HG02642 (cell line): ENCODE results near the gene GVQW3.
"Not testable (repeated sequence)": the region's sequence is repeated elsewhere in the genome, so short reads cannot be mapped to it uniquely, and the experiment has no call there.

Experiments
- ATAC-seq: cut with Tn5 transposase; IDR thresholded peaks from one replicate; pipeline ENCODE4 v1.9.1; 2021; ENCODE audit warnings: mild to moderate bottlenecking; ENCODE audit not compliant: unreplicated experiment, poor library complexity

GVQW3 gene

DNA sequence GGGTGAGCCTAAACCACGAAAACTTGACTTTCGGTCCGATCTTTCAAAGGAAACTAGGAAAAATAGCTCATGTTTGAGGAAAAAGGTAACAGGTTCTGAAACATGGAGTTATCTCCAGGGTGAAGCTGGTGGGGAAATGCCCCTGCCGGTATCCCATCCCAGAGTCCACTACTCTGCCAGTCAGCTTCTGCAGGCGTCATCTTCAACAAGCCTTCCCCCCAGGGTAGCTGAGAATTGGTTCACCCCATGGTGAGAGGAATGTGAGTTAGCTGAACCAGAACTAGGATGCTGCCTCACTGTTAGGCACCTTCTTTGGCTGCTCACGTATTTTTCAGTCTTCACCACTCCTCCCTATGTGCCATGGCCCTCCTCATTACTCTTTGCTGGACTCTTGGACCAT, 1.1 kb downstream of the GVQW3 start:
- no peak for ATAC-seq

DNA sequence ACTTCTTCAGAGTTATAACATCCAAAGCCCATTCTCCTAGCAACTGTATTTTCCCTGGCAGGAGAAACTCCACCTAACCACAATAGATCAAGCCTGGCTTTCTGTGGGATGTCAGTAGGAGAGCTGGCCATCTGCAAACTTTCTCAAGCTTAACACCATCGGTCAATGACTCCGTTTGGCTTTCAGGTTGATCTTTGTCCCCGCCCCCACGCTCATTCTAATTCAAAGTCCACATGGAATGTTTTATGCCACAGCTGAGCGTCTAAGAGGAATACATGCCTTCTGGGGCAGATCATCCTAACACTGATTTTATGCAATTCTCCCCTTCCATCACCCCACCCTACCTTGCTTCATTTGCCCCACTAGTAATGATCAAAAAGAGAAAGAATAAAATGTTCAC, 4.8 kb downstream of the GVQW3 start:
- no peak for ATAC-seq

DNA sequence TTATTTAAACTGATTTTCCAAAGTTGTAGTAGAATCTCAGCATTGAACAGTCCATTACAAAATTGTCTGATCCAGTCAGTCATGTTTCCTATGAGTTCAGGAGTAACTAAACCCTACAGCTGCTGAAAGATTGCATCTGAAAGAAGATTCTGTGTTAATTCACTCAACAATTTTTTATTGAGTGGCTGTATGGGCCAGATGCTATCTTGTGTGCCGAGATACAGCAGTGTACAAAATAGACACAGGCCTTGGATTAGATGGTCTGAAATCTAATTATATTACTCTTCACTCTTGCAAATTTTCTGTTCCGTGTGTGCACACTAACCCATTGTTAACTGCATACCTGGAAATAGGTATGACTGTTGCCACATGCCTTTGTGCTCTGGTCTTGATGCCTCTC, 7.3 kb downstream of the GVQW3 start:
- no peak for ATAC-seq

DNA sequence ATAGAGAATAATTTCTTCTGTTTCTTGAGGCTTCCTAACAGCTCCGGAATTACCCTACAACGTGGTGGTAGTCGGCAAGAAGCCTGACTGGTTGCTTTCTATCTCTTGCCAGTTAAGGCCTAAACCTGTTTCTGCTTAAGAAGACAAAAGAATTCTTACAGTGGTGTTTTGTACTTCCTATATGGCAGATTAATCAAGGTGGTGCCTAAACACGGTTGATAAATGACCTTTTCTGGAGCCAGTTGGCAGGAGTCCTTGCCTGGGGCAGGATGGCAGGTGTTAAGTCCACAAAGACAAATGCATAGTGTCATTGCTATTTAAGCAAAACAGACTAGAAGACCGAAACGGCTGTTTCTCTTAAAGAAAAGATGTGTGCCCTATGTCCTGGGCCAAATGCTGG, 9.9 kb downstream of the GVQW3 start:
- ATAC-seq: no peak

DNA sequence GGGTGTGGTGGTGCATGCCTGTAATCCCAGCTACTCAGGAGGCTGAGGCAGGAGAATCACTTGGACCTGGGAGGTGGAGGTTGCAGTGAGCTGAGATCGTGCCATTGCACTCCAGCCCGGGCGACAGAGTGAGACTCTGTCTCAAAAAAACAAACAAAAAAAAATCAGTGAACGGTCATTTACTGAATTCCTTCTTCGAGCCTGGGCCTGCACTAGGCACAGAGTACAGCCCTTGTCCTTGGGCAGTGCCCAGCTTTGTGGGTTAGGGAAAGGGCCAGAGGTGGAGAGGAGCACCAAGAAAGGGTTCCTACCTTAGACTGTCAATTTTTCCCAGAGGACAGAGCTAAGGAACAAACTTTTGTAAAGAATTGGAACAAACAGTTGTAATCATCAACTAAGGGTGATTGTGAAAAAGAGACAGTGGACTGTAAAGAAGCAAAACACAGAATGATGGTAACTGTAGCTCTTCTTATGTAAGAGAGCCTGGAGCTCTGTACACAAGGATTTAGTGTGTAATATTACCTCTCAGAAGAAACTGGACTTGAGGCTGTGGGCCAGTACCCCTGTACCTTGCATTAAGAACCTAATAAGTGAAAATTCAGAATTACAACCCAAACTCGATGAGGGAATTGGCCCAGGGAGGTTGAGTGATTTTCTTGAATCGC, 10.8 kb downstream of the GVQW3 start:
- ATAC-seq: no peak

DNA sequence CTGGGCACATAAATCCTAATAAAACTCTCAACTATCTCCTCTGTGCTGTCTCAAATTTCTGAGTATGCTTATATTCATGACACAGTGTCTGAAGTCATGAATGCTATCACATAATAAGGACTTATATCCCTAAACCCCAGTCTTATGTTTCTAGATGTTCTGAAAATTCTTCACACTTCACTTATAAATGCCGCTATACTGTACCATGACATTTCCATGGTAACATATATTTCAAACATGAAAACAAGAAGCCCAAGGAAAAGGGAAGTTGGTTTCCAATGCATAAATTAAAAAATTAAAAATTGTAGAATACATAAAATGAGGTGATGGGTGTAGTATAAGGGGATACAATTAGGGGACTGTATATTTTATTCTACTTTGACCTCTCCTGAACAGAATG, 11.7 kb downstream of the GVQW3 start:
- ATAC-seq: no peak

DNA sequence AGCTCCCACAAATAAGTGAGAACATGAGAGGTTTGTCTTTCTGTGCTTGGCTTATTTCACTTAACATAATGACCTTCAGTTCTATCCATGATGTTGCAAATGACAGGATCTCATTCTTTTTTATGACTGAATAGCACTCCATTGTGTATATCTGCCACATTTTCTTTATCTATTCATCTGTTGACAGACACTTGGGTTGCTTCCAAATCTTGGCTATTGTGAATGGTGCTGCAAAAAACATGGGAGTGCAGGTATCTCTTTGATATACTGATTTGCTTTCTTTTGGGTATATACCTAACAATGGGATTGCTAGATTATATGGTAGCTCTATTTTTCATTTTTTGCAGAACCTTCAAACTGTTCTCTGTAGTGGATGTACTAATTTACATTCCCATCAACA, 13.3 kb downstream of the GVQW3 start:
- no peak for ATAC-seq

DNA sequence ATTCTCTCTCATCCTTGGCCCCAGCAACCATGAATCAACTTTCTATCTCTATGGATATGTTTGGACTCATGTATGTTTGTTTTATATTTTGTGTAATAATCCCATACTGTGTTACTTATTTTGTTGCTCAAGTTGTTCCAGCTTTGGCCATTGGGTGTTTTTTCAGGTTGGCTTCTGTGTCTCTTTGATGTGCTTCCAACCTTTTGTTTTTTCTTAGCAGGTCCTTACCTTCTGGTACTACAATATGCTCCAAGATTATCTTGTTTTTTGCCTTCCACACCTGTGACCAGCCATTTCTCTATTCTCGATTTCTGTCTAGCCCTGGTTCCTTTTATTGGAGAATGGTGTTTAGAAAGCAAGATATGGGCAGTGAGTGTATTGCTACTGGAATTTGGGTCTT, 14.2 kb downstream of the GVQW3 start:
- no peak for ATAC-seq

DNA sequence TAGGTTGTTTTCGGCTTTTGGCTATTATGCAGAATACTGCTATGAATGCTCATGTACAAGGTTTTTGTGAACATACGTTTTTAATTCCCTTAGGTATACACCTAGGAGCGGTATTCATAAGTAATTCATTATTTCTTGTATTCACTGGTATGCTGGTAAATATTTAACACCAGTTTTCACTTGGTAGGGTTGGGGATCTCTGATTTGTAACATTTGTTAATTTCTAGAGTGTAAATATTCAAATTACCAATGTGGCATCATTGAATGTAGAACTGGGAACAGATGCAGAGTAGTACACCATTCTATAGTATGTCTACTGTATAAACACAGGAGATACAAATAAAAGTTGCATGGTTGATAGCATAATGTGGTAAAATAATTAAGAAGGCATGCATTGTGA, 16.3 kb downstream of the GVQW3 start:
- peak; percentile 45 for ATAC-seq

DNA sequence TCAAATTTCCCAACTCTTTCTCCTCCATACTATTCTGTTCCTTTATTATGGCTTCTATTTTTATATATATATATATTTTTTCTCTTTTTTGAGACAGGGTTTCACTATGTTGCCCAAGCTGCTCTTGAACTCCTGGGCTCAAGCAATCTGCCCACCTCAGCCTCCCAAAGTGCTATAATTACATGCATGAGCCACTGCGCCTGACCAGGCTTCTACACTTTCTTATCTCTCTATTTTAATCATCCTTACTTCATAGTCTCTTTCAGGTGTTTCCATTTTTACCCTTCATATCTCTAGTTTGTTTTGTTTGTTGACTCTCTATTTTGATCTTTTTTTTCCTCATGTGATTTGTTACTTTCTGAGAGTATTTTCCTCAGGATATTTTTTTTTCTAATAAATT, 19.8 kb downstream of the GVQW3 start:
- ATAC-seq: no peak

DNA sequence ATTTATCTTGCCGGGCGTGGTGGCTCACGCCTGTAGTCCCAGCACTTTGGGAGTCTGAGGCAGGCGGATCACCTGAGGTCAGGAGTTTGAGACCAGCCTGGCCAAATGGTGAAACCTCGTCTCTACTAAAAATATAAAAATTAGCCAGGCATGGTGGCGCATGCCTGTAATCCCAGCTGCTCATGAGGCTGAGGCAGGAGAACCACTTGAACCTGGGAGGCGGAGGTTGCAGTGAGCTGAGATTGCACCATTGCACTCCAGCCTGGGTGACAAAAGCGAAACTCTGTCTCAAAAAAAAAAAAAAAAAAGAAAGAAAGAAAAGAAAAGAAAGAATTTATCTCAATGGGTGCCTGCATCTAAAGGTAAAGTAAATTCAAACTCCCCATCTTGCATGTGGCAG, 20.4 kb downstream of the GVQW3 start:
- ATAC-seq: not testable (repeated sequence)

DNA sequence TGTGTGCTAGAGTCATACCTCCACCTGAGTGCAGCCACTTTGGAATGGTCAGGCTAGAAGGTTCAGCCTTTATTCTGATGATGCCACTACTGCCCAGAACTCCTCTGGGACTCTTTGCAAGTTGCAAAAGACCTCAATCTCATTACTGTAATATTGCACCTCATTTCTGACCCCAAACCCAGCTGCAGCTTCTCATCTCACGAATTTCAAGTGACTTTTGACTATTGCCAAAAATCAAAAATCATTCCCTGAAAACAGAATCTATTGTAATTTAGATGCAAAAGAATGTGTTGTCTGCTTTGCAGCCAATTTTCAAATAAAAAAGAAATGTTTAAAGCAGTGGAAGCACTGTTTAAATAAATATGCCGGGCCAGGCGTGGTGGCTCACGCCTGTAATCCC, 25.2 kb downstream of the GVQW3 start:
- no peak for ATAC-seq

DNA sequence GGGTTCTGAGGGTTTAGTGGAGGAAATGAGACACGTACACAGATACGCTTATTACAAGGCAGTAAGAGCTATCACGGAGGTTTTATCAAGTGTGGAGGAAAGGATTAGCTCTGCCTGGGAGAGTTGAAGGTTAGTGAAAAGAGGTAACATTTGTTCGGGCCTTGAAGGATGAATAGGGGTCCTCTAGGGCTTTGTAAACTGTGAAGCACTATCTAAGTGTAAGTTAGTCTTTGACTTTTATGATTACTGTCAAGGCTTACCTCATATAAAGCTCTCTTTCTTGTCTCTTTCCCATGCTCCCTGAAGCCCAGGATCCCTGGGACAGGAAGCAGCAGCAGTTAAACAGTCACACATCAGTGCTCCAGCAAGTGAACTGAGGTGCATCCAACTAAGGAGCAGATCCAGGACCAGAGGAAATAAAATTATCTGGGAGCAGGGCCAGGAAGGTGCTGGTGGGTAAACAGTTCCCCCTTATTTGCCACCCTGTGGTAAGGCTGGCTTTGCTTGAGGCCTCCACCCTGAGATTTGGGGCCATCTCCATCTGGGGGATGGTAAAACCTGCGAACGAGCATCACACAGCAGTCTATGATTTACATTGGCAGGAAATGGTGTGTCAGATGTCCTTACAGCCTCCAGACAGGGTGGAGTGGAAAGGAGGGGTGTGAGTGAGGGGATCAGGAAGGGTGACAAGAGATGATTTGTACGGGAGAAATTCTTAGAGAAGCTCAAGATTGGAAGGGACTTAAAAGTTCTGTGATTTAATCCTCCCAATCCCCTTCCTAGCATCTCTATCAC, 27.2 kb downstream of the GVQW3 start:
- ATAC-seq: no peak

DNA sequence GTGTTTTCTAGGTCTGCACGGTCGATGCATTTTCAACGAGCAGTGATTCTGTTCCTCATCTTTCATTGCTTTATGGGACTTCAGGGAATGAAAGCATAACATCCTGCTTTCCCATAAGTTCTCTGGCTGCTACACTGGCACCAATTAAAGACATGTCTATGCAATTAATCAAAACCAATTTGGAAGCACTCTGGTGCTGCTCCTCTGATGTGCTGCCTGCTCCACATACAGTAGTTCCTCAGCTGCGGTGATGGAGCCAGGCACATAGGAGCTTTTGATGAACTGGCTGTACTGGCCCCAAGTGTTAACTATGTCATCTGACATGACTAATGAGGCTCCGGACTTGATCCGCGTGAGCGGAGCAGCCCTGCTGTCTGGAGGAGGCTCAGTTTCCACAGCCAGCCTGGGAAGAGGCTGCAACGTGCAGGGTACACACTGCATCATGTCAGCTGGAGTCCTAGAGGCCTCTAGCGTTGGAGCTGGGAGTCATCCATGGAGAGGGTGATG, 29.8 kb downstream of the GVQW3 start:
- ATAC-seq: no peak

DNA sequence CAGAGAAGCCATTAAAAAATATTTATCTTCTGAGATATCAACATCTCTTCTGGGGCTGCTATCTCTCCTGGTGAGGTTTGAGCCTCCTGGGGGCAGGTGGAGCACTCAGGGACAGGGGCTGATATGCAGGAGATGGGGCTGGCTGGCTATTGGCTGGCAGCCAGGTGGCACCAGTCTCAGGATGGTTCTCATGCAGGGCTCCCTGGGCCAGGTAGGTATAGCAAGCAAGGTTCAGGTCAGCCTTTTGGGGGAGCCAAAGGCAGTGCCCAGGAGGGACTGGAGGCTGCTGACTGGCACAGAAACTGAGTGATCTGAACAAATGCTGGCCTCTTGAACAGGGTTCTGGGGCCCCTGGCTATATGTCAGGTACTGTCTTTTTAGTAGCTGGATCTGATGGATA, 34.0 kb downstream of the GVQW3 start:
- ATAC-seq: no peak

DNA sequence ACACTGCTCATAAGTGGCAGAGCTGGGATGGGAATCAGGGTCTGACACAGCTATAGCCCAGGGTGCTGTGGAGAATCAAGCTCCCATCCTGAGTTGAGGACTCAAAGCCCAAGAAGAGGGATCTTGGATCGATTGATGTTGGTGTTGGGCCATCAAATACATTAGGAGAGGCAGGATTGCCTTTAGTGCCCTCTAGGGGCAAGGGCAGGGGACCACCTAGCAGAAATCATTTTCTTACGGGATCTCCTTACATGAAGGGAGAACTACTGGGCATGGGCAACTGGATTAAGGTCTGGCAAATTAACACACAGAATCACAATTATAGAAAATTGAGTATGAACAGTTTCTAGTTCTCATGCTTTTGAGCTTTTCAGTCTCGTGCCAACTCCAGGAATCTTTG, 38.8 kb downstream of the GVQW3 start:
- ATAC-seq: no peak

DNA sequence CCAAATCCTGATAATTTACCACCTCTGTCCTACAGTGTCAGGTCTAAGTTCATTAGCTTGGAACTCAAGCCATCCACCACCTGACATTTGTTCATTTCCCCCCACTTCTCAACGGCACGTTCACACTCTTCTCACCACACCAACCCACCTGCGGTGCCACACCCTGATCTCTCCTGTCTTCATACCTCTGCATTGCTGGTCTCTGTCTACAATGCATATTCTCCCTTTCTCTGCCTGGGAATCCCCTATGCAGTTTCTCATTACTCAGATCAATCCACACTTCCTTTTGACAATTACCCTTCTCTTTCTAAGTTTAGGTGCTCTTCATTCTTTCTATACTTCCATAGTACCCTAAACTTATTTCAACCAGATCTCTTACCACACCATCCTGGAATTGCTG, 43.3 kb downstream of the GVQW3 start:
- no peak for ATAC-seq

DNA sequence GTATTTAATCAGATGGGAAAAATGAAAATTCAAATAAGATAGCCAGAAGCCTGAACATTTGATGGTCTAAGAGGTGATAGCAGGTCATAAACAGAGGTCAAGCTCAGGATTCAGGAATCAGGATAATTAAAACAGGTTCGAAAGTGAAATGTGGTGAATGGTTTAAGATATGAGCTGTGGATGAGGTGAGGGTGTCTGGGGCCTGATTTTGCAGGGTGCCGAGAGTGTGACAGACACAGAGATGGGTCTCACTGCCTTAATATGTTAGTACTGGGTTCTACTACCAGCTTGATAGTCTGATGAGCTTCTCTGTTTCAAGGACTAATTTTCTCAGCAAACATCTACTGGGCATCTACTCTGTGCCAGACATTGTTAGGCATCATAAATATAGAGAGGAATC, 43.8 kb downstream of the GVQW3 start:
- no peak for ATAC-seq

DNA sequence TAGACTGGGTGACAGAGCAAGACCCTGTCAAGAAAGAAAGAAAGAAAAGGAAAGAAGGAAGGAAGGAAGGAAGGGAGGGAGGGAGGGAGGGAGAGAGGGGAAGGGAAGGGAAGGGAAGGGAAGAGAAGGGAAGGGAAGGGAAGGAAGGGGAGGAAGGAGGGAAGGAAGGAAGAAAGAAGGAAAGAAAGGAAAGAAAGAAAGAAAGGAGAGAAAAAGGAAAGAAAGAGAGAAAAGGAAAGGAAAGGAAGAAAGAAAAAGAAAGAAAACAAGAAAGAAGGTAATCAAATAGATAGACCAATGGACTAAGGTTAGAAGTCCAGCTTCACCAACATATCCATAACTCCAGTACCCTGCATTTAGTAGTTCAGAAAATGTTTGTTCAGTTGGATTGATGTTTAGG, 45.5 kb downstream of the GVQW3 start:
- ATAC-seq: no peak

DNA sequence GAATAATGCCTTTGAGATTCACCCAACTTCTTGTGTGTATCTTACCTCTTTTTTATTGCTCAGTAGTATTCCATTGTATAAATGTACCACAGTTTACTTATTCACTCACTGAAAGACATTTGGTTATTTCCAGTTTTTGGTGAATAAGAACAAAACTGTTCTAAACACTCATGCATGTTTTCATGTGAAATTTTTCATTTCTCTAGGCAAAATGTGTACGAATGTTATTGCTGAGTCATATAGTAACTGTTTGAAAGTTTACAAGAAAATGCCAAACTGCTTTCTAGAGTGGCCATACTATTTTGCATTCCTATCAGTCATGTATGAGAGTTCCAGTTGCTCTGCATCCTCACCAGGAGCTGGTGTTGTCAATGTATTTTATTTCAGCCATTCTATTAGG, 54.9 kb downstream of the GVQW3 start:
- no peak for ATAC-seq

DNA sequence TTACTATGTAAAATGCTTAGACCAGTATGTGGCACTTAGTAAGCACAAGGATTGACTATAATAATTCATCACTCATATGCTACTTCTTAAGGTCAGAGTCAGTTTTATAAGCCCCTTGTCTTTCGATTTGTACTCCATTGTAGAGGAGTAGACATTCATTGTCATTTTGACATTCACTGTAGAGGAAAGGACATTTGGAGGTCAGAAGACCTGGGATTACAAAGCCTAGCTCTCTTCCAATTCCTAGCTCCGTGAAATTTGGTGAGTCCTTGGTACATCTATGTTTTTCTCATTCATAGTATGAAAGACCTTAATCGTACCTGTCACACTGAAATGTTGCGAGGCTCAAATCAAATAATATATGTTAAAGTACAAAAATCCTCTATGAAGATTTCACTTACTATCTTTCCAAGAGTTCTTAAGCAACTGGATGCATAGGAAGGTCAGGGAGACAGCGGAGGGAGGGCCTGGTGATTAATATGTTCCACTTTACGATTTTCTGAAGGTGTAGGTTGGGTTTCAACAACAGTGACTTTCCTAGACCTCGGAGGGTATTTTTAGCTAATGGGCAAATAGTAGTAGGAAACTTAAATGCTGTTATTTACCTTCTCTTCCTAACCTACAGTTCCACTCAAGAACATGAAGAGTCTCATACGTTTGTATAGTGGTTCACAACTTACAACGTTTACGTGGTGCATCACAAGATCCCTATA, 62.3 kb downstream of the GVQW3 start:
- no peak for ATAC-seq

DNA sequence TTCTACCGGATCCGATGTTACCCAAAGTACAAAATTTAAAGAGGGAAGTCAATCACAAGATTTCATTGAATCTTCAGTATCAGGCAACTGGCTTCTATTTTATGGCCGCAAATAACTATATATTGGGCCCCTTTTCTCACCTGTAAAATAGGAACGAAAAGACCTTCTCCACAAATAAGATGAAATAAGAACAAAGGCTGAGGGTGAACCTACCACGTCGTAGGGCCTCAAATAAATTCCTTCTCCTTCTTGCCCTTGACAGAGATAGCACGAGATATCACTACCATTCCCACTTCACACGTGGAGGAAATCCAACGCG, 62.9 kb downstream of the GVQW3 start:
- no peak for ATAC-seq
